Amniotic epithelial cell (primary cell): Measurements from ENCODE around the gene RAP1GAP2.
"Not testable (repeated sequence)": the region's sequence is repeated elsewhere in the genome, so short reads cannot be mapped to it uniquely, and the experiment has no call there.

ENCODE experiments used
- DNase-seq: peaks from one replicate; pipeline ENCODE4 v3.0.0-alpha.2; 2010; ENCODE audit warnings: low read depth

Gene RAP1GAP2

GRCh38 chr17:2796164-2797125 is at the start of gene RAP1GAP2:
Gene RAP1GAP2, plus strand, starts transcription at chr17:2796438. Its CDS starts 90 bp downstream, at chr17:2796528.
- DNase-seq: no peak

DNA sequence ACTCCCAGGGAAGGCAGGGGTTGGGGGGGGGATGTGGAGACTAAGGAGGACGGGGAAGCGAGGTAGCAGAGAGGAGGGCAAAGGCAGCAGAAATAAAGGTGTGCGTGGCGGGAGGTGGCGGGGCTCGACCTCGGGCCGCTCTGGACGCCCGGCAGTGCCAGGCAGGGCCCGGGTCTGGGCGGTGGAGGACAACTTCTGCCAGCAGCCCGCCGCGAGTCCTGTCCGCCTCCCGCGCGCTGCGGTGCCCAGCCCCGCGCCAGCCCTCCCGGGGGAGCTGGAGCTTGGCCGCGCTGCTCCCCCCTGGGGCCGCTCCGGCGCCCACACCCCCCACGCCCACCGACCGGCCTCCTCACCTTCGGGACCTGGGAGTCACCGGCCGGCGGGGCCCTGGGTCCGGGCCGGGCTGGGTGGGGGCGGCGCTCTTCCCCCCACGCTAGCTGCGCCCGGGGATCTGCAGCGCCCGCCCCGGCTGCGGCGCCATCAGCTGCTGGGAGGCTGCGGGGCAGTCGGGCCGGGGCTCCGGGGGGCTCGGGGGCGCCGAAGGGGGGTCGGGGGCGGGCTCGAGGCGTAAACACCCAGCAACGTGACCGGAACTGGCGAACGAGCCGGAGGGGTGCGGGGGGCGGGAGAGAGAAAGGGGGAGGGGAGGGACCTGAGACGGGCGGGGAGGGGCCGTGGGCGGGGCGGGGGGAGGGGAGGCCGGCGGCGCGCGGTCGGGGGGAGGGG is 47.0 kb upstream of the RAP1GAP2 start, which contains the start of gene CCDC92B:
Gene CCDC92B, minus strand, starts transcription at position 595 of the 726 bp plus-strand sequence. CDS start 14,507 bp downstream, outside the sequence.
- DNase-seq: no peak

DNA sequence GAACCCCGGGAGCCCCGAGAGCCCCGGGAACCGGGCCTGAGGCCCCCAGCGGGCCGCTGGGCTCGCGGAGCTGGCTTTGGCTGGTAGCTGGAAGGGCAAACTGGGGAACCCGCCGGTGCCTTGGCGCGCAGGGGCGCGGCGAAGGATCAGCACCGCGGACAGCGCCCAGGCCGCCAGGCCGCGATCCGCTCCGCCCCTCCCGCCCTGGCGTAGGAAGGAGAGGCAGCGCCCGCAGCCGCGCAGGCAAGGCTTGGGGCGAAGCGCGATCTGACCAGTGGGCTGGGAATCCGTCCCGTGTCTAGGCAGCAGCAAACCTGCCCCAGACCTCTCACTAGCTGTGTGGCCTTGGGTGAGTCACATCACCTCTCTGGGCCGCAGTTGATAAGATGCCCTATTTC is 46.5 kb upstream of the RAP1GAP2 start:
- peak; percentile 54 for DNase-seq

DNA sequence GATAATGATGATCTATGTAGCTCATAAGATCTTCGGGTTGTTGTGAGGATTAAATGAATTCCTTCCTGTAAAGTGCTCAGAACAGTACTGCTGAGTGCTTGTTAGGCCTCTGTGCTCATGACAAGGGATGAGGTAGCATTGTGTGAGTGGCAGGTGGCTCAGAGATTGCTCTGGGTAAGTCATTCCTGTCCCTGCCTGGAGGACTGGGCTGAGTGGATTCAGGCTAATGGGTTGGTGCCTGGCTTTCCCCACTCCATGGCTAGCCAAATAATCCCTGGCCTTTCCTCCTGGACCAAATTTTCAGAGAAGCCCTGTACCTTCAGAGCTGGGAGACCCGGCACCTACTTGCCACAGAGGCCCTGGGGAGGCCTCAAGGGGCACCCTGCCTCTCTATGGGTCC is 45.5 kb upstream of the RAP1GAP2 start:
- DNase-seq: no peak

GRCh38 chr17:2751491-2751890 is 44.7 kb upstream of the RAP1GAP2 start:
- no peak for DNase-seq

- DNase-seq: no peak
Measured at GRCh38 chr17:2755891-2756724, 40.1 kb upstream of the RAP1GAP2 start.

DNA sequence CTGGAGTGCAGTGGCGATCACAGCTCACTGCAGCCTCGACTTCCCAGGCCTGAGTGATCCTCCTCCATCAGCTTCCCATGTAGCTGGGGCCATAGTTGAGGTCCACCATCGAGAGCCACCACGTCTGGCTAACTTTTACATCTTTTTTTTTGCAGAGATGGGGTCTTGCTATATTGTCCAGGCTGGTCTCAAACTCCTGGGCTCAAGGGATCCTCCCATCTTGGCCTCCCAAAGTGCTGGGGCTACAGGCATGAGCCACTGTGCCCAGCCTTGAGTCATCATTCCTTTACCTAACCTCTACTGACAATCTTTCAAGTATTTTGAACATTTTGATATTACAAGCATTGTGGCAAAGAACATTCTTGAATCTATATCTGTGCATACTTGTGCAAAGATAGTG is 37.4 kb upstream of the RAP1GAP2 start:
- no peak for DNase-seq

DNA sequence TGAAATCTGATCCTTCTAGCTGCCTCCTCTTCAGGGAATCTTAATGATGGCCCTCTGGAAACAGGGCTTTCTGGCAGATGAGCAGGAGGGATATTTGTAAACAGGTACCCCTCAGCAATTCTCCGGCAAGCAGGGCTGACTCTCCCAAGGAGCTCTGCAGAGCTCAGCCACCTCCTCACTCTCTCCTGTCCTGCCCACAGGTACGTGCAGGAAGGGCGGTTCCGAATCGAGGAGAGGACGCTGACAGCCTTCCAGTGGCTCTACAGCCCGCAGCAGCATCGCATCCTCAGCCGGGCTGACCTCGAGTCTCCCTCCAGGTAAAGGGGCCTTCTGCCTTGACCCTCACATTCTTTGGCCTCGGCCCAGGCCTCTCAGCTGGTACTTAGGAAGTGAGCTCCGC is 26.1 kb upstream of the RAP1GAP2 start:
- DNase-seq: no peak

GRCh38 chr17:2775206-2775605 is 21.0 kb upstream of the RAP1GAP2 start:
- DNase-seq: no peak

DNA sequence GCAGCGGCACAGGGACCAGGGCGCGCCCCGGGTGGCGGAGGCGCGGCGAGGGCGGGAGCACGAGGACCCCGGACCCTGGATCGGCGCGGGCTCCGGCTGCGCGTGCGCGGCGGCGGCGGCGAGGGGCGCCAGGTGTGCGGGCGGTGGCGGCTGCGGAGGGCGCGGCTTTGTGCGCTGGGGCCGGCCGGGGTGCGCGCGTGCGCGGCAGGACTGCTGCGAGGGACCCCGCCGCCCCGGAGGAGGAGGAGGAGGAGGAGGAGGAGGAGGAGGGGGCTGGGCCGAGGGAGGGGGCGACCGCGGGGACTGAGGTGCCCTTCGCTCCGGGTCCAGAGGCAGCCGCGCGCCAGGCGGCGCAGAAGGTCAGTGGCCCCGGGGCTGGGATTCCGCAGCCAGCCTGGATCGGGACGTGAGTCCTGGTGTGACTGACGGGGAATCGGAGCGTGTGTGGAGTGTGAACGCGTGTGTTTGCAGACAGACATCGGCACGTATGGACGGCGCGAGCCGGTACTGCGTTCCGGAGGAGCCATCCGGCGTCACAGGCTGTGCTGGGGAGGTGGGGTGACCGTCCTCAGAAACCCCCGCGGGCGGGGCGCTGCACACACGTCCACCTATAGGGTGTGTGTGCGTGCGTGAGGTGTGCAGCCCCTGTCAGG is 19.5 kb upstream of the RAP1GAP2 start:
- no peak for DNase-seq

DNA sequence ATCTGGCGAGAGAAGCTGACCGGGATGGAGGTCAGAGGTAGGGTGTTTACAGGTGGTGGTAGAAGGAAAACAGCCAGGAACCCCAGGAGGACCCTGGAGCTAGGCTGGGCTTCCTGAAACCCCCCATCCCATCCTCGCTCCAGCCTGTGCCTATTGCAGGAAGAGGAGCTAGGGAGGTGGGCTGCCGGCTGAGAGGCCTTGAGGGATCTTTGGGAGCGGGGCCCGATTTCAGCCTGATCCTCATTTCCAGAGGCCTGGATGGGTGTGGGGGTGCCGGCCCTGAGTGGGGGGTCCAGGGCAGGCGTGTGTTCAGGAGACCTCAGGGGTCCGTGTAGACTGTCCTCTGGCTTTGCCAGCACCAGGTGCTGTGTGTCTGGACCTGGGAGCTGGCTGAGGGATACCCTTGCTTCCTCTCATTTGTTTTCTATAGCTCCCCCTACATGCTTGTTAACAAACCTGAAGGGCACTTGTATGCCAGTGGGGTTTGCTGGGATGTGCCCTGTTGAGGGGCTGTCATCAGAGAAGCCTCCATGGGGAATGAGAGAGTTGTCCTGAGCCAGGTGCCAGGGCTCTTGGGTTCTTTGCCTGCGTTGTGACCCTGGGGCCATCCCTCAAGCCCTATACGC is 18.9 kb upstream of the RAP1GAP2 start:
- DNase-seq: no peak

DNA sequence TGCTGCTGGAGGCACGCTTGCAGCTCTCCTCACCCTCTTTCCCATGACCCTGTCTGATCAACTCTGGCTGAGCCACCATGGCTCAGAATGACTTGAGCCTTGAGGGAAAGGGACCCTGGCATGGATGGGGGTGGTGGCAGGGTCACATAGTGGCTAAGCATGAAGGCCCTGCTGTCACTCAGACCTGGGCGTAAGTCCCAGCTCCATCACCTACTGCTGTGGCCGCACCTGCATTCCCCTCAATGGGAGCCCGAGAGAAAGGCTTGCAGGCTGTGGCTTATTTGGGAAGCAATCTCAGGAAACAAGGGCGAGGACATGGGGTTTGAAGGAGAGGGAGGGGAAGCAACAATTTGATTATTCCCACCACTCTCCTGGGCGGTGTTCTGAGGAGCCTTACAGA is 17.7 kb upstream of the RAP1GAP2 start:
- no peak for DNase-seq

GRCh38 chr17:2779545-2779944 is 16.7 kb upstream of the RAP1GAP2 start:
- DNase-seq: no peak

DNA sequence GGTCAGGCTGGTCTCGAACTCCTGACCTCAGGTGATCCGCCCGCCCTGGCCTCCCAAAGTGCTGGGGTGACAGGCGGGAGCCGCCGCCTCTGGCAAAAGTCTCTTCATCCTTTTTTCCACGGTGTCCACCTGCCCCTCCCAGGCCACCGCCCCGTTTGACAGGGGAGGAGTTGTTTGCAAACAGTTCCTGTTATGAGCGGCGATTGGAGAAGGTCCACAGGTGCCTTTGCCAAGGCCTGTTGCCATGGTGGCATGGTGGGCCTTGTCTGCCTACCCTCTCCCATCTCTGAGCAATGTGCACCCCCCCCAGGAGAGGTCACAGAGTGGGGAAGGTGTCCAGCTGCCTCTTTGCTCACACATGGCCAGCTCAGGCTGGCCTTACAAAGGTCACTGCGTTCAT is 16.0 kb upstream of the RAP1GAP2 start:
- DNase-seq: no peak

DNA sequence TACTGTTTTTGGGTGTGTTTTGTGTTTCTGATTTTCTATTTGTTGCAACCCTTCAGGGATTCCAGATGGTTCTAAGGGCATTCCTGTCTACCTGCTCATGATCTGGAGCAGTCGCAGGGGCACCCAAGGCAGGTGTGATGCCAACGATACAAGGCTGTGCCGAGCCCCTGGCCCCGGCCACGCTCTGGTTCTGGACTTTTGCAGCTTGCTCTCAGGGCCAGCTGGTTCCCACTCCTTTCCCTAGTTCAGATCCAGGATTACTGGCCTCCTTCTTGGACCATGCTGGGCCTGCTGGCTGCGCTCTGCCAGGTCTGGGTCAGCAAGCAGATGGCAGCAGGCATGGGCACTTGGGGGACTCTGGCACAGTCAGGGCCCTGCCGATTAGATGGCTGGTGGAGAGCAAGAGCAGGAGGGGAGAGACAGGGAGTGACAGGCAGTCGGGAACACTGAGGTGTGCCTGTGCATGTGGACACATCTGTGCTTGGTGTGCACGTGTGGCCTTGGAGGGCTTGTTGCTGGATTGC is 15.2 kb upstream of the RAP1GAP2 start:
- no peak for DNase-seq

DNA sequence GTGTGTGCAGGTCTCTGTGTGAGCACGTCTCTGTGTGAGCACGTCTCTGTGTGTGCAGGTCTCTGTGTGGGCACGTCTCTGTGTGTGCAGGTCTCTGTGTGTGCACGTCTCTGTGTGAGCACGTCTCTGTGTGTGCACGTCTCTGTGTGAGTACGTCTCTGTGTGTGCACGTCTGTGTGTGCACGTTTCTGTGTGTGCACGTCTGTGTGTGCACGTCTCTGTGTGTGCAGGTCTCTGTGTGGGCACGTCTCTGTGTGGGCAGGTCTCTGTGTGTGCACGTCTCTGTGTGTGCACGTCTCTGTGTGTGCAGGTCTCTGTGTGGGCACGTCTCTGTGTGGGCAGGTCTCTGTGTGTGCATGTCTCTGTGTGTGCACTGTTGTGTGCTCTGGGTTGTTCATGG is 14.6 kb upstream of the RAP1GAP2 start:
- DNase-seq: not testable (repeated sequence)

DNA sequence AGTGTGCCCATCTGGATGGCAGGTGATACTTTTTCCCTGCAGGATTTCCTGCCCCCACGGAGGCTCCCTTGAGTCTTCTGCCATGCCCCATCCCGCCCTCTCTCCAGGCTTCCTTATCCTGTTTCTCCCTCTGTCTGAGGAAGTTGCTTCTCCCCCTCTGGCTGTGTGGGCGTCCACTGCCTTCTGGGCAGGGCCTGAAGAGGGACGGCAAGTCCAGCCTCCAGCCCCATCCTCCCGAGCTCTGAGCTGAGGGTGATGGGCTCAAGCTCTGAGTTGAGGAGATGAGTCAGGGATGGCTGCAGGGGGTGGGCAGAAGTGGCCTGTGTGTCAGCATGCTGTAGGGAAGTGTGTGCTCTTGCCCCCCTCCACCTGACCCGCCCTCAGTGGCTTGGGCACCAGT is 14.2 kb upstream of the RAP1GAP2 start:
- DNase-seq: no peak

DNA sequence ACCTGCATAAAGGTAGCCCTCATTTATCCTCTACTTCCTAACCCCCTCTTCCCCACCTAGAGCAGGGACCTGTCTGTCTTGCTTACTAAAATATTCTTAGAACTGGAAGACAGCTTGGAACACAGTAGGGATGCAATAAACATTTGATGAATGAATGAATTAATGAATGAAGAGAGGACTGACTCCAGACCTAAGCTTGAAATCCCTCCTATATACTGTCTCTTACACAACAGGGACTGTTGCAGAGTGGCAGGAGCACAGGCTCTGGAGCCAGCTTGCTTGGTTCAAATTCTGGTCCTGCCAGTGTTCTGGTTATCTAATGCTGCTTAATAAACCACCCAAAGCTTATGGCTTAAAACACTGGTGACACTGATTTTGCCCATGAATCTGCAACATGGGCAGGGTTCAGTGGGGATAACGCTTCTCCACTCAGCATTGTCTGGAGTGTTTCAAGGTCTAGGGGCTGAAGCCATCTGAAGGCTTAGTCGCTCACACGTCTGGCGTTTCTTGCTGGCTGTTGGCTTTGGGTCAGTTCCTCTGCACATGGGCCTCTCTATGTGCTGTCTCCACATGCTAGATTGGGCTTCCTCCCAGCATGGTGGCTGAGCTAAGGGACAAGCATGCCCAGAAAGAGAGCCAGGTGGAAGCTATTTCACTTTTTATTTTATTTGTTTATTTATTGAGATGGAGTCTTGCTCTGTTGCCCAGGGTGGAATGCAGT is 12.8 kb upstream of the RAP1GAP2 start:
- no peak for DNase-seq

DNA sequence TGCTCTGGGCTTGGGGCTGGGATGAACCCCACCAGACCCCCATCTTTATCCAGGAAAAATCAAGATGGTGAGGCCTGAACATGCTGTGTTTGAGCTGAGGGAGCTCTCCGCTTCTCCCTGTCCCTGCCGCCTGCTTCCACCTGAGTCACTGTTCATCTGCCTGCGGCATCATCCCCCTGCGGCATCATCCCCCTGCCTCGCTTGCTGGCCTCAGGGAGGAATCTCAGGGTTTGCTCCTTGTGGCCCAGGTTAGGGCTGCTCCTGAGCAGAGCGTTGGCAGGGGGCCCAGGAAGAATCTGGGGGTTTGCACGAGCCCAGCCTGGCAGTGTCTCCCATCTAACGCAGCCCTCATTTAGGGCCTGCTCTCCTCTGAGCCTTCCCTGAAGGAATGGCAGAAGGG is 11.4 kb upstream of the RAP1GAP2 start:
- no peak for DNase-seq

DNA sequence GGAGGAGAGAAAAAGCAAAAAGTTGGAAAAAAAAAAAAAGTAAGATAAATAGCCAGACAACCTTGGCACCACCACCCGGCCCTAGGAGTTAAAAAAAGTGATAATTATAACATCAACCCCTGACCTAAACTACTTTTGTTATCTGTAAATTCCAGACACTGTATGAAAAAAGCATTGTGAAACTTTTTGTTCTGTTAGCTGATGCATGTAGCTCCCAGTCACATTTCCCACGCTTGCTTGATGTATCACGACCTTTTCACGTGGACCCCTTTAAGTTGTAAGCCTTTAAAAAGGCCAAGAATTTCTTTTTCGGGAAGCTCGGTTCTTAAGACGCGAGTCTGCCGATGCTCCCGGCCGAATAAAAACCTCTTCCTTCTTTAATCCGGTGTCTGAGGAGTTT is 10.9 kb upstream of the RAP1GAP2 start:
- DNase-seq: not testable (repeated sequence)
